Panc1 (cell line): ENCODE results near the gene LMBR1L. TPM values are rescaled to one million over a fixed set of nuclear protein-coding genes. Genes with fewer than 3 reads are reported as not detected.
A peak's percentile ranks its signal among the peaks of the same experiment; 100 is the strongest.

ENCODE experiments used
- ATAC-seq: fragments of 200-7000 bp; cut with Tn5 transposase; 2 replicates; pipeline ENCODE4 v1.9.1; 2020; ENCODE audit warnings: mild to moderate bottlenecking, moderate library complexity
- BruUV-seq: library from RNA; stranded (reverse); fragments of 400-500 nt; replicated peaks from 2 replicates; lab custom pipeline; 2021; lab: Mats Ljungman, UMichigan
- CTCF ChIA-PET: fragments of 300-600 bp; sonication (Branson Sonifier 250); formaldehyde crosslinking; loops from one replicate; lab custom pipeline; 2022; ENCODE audit warnings: antibody characterized with exemption; lab: Charles Lee
- POLR2A ChIA-PET: fragments of 300-600 bp; sonication (Branson Sonifier 250); formaldehyde crosslinking; loops from one replicate; lab custom pipeline; 2022; ENCODE audit warnings: antibody characterized with exemption; lab: Charles Lee
- DNase-seq: peaks from one replicate; pipeline ENCODE4 v3.0.0-alpha.2; 2010; ENCODE audit warnings: low read depth, low spot score
- H3K27ac ChIP-seq: 2 replicates; pipeline ENCODE4 v1.5.1; 2011; ENCODE audit warnings: mild to moderate bottlenecking, low read length, inconsistent platforms
- H3K27me3 ChIP-seq: fragments of 200-500 bp; sonication (Bioruptor generic); 2 replicates; pipeline ENCODE4 v1.6.0; 2014; ENCODE audit warnings: low read length, inconsistent platforms; ENCODE audit not compliant: control insufficient read depth, insufficient read depth
- H3K36me3 ChIP-seq: fragments of 200-500 bp; sonication (Bioruptor generic); 2 replicates; pipeline ENCODE4 v1.5.1; 2014; ENCODE audit warnings: inconsistent platforms, mild to moderate bottlenecking, low read length, moderate library complexity; ENCODE audit not compliant: control insufficient read depth, insufficient read depth
- H3K4me1 ChIP-seq: 2 replicates; pipeline ENCODE4 v1.5.1; 2011; ENCODE audit warnings: inconsistent platforms, mild to moderate bottlenecking, low read length, moderate library complexity; ENCODE audit not compliant: control insufficient read depth, insufficient read depth
- H3K4me3 ChIP-seq, 2 experiments: 2 replicates each; pipeline ENCODE4 v1.5.1; 2011 to 2012; ENCODE audit warnings: low read depth in 2 of 2, low read length in 2 of 2, mild to moderate bottlenecking in 2 of 2, inconsistent platforms in 1 of 2, moderate library complexity in 1 of 2
- H3K9me3 ChIP-seq: fragments of 200-500 bp; sonication (Bioruptor generic); 2 replicates; pipeline ENCODE4 v1.5.1; 2014; ENCODE audit warnings: low read depth, mild to moderate bottlenecking, inconsistent platforms, low read length, moderate library complexity; ENCODE audit not compliant: control insufficient read depth, insufficient read depth
- CTCF ChIP-seq: fragments of 450-650 bp; IDR thresholded peaks from 2 replicates; pipeline ENCODE4 v1.5.1; 2017; ENCODE audit warnings: mild to moderate bottlenecking
- POLR2AphosphoS5 ChIP-seq: IDR thresholded peaks from 2 replicates; pipeline ENCODE4 v1.6.1; 2012; ENCODE audit warnings: mild to moderate bottlenecking, low read depth, low read length, moderate library complexity
- SIN3A ChIP-seq: IDR thresholded peaks from 2 replicates; pipeline ENCODE4 v1.6.1; 2012; ENCODE audit warnings: low read depth, mild to moderate bottlenecking, low read length, moderate library complexity, borderline replicate concordance; ENCODE audit not compliant: insufficient read depth
- TCF7L2 ChIP-seq: IDR thresholded peaks from 2 replicates; pipeline ENCODE4 v1.6.1; 2011; ENCODE audit warnings: mild to moderate bottlenecking, low read depth, low read length, inconsistent platforms
- in situ Hi-C: cut with HindIII; loops from 2 replicates; pipeline ENCODE4 v1.10.0; 2016; ENCODE audit warnings: low sequenced_read_pairs, low pct_unique_long_range_greater_than_20kb
- intact Hi-C: fragments of 100-400 bp; cut with micrococcal nuclease; formaldehyde crosslinking; loops from one replicate; pipeline ENCODE4 v1.10.0; 2022; ENCODE audit not compliant: unreplicated experiment
- total RNA-seq: library from RNA; stranded (reverse); gene quantifications from one replicate; pipeline ENCODE4 v1.2.1, GENCODE V29; 2021; ENCODE audit not compliant: unreplicated experiment
- TF ChIP-seq, protein P1 (sequence below), 2 experiments: IDR thresholded peaks; 2 replicates each; pipeline ENCODE4 v1.6.1; 2011 to 2012; ENCODE audit warnings: low read depth in 2 of 2, control low read depth in 1 of 2, low read length in 1 of 2, mild to moderate bottlenecking in 1 of 2, moderate library complexity in 1 of 2; ENCODE audit not compliant: insufficient read depth in 1 of 2

Gene LMBR1L
- total RNA-seq, 1 experiment from 2014 or later: 34.4 TPM

DNA sequence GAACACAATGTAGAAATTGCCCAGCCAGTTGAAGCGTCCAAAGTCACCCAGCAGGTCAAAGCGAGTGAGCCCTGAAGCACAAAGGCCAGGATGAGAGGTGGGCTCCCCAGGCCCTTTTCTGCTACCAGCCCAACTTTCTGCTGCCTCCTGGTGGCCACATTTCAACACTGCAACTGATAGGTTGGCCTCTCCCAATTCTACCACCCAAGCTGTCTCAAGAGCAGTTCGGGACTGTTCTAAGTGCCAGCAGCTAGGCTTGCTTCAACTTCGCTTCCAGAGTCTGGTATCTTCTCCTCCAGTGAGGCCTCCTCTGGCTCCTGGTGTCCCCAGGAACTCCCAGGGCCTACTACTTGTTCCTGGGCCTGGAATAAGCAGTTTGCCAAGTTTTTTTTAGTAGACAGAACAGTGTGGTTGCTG lies 12.6 kb downstream of the LMBR1L start:
- in situ Hi-C loops: no loop called here
- Histone ChIP-seq H3K4me3 (no peak overlapping the region), H3K4me1 (peaks cover 11% of the 10 kb centered on the region), H3K9me3 (no peaks in the 10 kb centered on the region), H3K27ac (no peak overlapping the region), H3K36me3 (peaks cover 2% of the 10 kb centered on the region; the same call in 1 of the 2 replicates), H3K27me3 (no peaks in the 10 kb centered on the region)
- BruUV-seq: no TSS peak
- peak; percentile 38 for DNase-seq
- TF ChIP-seq POLR2AphosphoS5: no peak
- TF ChIP-seq CTCF: peak; percentile 92
- no peak for TF ChIP-seq SIN3A
- TF ChIP-seq, protein P1, sequence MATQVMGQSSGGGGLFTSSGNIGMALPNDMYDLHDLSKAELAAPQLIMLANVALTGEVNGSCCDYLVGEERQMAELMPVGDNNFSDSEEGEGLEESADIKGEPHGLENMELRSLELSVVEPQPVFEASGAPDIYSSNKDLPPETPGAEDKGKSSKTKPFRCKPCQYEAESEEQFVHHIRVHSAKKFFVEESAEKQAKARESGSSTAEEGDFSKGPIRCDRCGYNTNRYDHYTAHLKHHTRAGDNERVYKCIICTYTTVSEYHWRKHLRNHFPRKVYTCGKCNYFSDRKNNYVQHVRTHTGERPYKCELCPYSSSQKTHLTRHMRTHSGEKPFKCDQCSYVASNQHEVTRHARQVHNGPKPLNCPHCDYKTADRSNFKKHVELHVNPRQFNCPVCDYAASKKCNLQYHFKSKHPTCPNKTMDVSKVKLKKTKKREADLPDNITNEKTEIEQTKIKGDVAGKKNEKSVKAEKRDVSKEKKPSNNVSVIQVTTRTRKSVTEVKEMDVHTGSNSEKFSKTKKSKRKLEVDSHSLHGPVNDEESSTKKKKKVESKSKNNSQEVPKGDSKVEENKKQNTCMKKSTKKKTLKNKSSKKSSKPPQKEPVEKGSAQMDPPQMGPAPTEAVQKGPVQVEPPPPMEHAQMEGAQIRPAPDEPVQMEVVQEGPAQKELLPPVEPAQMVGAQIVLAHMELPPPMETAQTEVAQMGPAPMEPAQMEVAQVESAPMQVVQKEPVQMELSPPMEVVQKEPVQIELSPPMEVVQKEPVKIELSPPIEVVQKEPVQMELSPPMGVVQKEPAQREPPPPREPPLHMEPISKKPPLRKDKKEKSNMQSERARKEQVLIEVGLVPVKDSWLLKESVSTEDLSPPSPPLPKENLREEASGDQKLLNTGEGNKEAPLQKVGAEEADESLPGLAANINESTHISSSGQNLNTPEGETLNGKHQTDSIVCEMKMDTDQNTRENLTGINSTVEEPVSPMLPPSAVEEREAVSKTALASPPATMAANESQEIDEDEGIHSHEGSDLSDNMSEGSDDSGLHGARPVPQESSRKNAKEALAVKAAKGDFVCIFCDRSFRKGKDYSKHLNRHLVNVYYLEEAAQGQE (IDR thresholded peaks at IDR 0.05; ENCODE audit: insufficient read depth in 1 of 2, low read depth in 2 of 2, low read length in 1 of 2): no peak
- no peak for TF ChIP-seq TCF7L2
- CTCF ChIA-PET: interaction anchor here (0.6 to 3.7 kb wide), 4 partner anchors 10 to 42 kb away, joined by 3 to 22 read pairs (median 5); no protein-coding TSS in a partner anchor
- POLR2A ChIA-PET: no interaction called here
- intact Hi-C loops: no loop called here
- peak; percentile 41; the same call in 1 of the 2 replicates for ATAC-seq

GRCh38 chr12:49097381-49097780 lies 13.3 kb downstream of the LMBR1L start:
- no peak overlapping the region for H3K27ac ChIP-seq
- intact Hi-C loops (no loop called here), in situ Hi-C loops (no loop called here)
- no peak for ATAC-seq
- H3K27me3 ChIP-seq: no peaks in the 10 kb centered on the region
- CTCF ChIA-PET: interaction anchor here (0.6 to 3.7 kb wide), 2 partner anchors 34 to 42 kb away, joined by 3 to 22 read pairs; no protein-coding TSS in a partner anchor
- peaks cover 18% of the 10 kb centered on the region for H3K4me1 ChIP-seq
- no peak for TF ChIP-seq SIN3A
- TF ChIP-seq POLR2AphosphoS5: no peak
- TF ChIP-seq TCF7L2: no peak
- no peak for TF ChIP-seq CTCF
- TF ChIP-seq, protein P1 (IDR thresholded peaks at IDR 0.05; ENCODE audit: insufficient read depth in 1 of 2, low read depth in 2 of 2, low read length in 1 of 2): no peak
- peaks cover 2% of the 10 kb centered on the region; the same call in 1 of the 2 replicates for H3K36me3 ChIP-seq
- no peak overlapping the region for H3K4me3 ChIP-seq
- no TSS peak for BruUV-seq
- no peaks in the 10 kb centered on the region for H3K9me3 ChIP-seq
- no peak for DNase-seq
- POLR2A ChIA-PET: no interaction called here
